ENCODE data around the gene LHFPL3.

LHFPL3 gene

GRCh38 chr7:104894726-104895521, 566.5 kb downstream of the LHFPL3 start:
- Histone ChIP-seq H3K4ac (ENCODE audit: low read depth, low read length) (no peak overlapping the region), H2BK120ac (ENCODE audit: low read depth, low read length) (no peak overlapping the region), H3K4me3 (ENCODE audit: low read length) (no peak overlapping the region)

DNA sequence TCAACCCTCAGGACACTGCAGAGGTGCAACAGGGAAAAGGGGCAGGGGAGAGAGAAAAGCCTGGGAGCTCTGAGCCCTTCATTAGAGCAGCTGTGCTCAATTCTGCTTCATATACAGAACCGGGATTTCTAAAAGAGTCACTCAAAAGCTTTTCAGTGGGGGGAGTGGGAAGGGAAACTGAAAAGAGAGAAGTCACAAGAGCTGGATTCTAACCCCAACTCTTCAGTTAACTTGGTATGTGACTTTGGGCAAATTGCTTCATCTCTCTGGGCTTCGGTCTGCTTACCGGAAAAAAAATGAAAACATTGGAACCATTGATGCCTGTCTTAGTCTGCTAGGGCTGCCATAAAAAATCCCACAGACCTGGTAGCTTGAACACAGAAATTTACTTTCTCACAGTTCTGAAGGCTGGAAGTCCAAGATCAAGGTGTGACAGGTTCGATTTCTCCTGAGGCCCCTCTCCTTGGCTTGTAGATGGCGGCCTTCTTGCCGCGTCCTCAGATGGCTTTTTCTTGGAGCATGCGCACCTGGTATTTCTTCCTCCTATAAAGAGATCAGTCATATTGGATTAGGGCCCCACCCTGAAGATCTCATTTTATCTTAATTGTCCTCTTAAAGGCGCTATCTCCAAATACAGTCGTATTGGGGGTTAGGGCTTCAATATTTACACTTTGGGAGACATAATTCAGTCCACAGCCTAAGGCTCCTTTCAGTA, 567.3 kb downstream of the LHFPL3 start:
- H2BK120ac ChIP-seq (ENCODE audit: low read depth, low read length), result no peak overlapping the region
- no peak for DNase-seq
- H2BK15ac ChIP-seq (replicated peaks; ENCODE audit: low read depth), result no peak overlapping the region
- no peak overlapping the region for H3K4me3 ChIP-seq (ENCODE audit: low read length)
- H3K27me3 ChIP-seq (ENCODE audit: insufficient read depth, low read length, poor library complexity), result no peaks in the 10 kb centered on the region
- no peaks in the 10 kb centered on the region for H3K79me1 ChIP-seq (ENCODE audit: low read length)
- H4K8ac ChIP-seq (ENCODE audit: low read depth, low read length), result no peak overlapping the region
- H4K5ac ChIP-seq (ENCODE audit: low read length), result no peak overlapping the region
- WGBS (ENCODE audit: extremely low coverage, insufficient coverage, low lambda C conversion rate), result no CpG with 5 or more reads among the region's 10 CpGs
- no peak overlapping the region for H2AK5ac ChIP-seq (ENCODE audit: low read length)
- no peaks in the 10 kb centered on the region for H3K4me1 ChIP-seq (ENCODE audit: control insufficient read depth, low read depth, low read length)
- H3K4me2 ChIP-seq (ENCODE audit: low read length), result no peak overlapping the region
- no peak overlapping the region for H3K23ac ChIP-seq (ENCODE audit: low read length)
- no peak overlapping the region for H3K9ac ChIP-seq (ENCODE audit: low read length)
- H3K36me3 ChIP-seq (ENCODE audit: control insufficient read depth, insufficient read depth, low read length), result no peaks in the 10 kb centered on the region
- no peak overlapping the region for H3K4ac ChIP-seq (ENCODE audit: low read depth, low read length)
- H3K27ac ChIP-seq (ENCODE audit: low read depth, low read length), result no peak overlapping the region
- no peak overlapping the region for H3K18ac ChIP-seq (ENCODE audit: low read length)
- no peak overlapping the region for H3K56ac ChIP-seq (ENCODE audit: low read length)
- no peak overlapping the region for H2BK5ac ChIP-seq (ENCODE audit: low read length)
- H3K79me2 ChIP-seq (ENCODE audit: control insufficient read depth, insufficient read depth, low read length), result no peaks in the 10 kb centered on the region

More at GRCh38 chr7:104894726-104895521, 566.5 kb downstream of the LHFPL3 start:
- Histone ChIP-seq H3K79me1 (ENCODE audit: low read length) (no peaks in the 10 kb centered on the region), H3K27ac (ENCODE audit: low read depth, low read length) (no peak overlapping the region), H2AK5ac (ENCODE audit: low read length) (no peak overlapping the region), H3K4me2 (ENCODE audit: low read length) (no peak overlapping the region), H3K27me3 (ENCODE audit: insufficient read depth, low read length, poor library complexity) (no peaks in the 10 kb centered on the region), H3K4me1 (ENCODE audit: control insufficient read depth, low read depth, low read length) (no peaks in the 10 kb centered on the region), H3K36me3 (ENCODE audit: control insufficient read depth, insufficient read depth, low read length) (no peaks in the 10 kb centered on the region), H4K5ac (ENCODE audit: low read length) (no peak overlapping the region), H3K56ac (ENCODE audit: low read length) (no peak overlapping the region), H2BK15ac (replicated peaks; ENCODE audit: low read depth) (no peak overlapping the region), H2BK5ac (ENCODE audit: low read length) (no peak overlapping the region), H3K23ac (ENCODE audit: low read length) (no peak overlapping the region), H3K9ac (ENCODE audit: low read length) (no peak overlapping the region), H4K8ac (ENCODE audit: low read depth, low read length) (no peak overlapping the region), H3K79me2 (ENCODE audit: control insufficient read depth, insufficient read depth, low read length) (no peaks in the 10 kb centered on the region), H3K18ac (ENCODE audit: low read length) (no peak overlapping the region)
- peak; percentile 27 for DNase-seq
- WGBS (ENCODE audit: extremely low coverage, insufficient coverage, low lambda C conversion rate), result no CpG with 5 or more reads among the region's 3 CpGs

- no peak for DNase-seq
- H3K23ac ChIP-seq (ENCODE audit: low read length), result no peak overlapping the region
- H4K5ac ChIP-seq (ENCODE audit: low read length), result no peak overlapping the region
- no peak overlapping the region for H4K8ac ChIP-seq (ENCODE audit: low read depth, low read length)
- no peak overlapping the region for H2BK15ac ChIP-seq (replicated peaks; ENCODE audit: low read depth)
- no peak overlapping the region for H3K9ac ChIP-seq (ENCODE audit: low read length)
- no peak overlapping the region for H3K27ac ChIP-seq (ENCODE audit: low read depth, low read length)
- no peak overlapping the region for H3K56ac ChIP-seq (ENCODE audit: low read length)
- H2BK5ac ChIP-seq (ENCODE audit: low read length), result no peak overlapping the region
- H3K4me2 ChIP-seq (ENCODE audit: low read length), result no peak overlapping the region
- H2AK5ac ChIP-seq (ENCODE audit: low read length), result no peak overlapping the region
- H3K27me3 ChIP-seq (ENCODE audit: insufficient read depth, low read length, poor library complexity), result no peaks in the 10 kb centered on the region
- H3K18ac ChIP-seq (ENCODE audit: low read length), result no peak overlapping the region
- no peaks in the 10 kb centered on the region for H3K79me1 ChIP-seq (ENCODE audit: low read length)
- no peak overlapping the region for H3K4me3 ChIP-seq (ENCODE audit: low read length)
- no peaks in the 10 kb centered on the region for H3K4me1 ChIP-seq (ENCODE audit: control insufficient read depth, low read depth, low read length)
- no peaks in the 10 kb centered on the region for H3K36me3 ChIP-seq (ENCODE audit: control insufficient read depth, insufficient read depth, low read length)
- WGBS (ENCODE audit: extremely low coverage, insufficient coverage, low lambda C conversion rate), result no CpG with 5 or more reads among the region's 5 CpGs
- H3K79me2 ChIP-seq (ENCODE audit: control insufficient read depth, insufficient read depth, low read length), result no peaks in the 10 kb centered on the region
- H3K4ac ChIP-seq (ENCODE audit: low read depth, low read length), result no peak overlapping the region
- no peak overlapping the region for H2BK120ac ChIP-seq (ENCODE audit: low read depth, low read length)
These were observed 570.0 kb downstream of the LHFPL3 start for GRCh38 chr7:104898434-104898833.

DNA sequence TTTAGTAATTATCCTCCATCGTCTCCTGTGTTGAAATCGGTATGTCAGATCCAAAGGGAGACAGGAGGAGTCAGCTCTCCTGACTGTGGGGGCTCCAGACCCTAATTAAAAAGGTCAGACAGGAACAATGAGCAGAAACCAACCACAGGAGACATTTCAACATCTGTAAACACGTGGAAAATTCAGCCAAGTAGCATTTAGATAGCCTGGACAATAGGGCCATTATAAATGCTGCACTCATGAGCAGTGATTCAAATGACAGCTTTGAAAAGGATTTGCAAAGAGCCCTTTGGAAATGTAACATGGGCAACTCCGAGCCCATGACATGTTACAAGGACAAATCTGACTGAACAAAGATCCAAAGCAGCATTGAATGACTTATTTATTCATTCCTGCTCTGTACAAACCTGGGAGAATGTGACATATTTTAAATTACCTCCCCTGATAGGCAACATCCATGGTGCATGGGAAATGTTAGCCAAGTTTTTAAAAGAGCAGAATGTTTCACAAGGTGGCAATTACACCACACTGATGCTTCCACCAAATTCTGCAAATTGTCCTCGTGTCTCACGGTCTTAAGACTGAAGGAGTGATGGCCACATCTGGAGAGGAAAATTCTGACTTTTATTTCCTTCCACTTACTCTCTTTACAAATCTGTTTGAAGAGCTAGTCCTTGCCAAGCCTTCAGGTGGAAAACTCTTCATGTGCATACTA, 572.3 kb downstream of the LHFPL3 start:
- H3K27me3 ChIP-seq (ENCODE audit: insufficient read depth, low read length, poor library complexity), result no peaks in the 10 kb centered on the region
- WGBS (ENCODE audit: extremely low coverage, insufficient coverage, low lambda C conversion rate), result no CpG with 5 or more reads among the region's 6 CpGs
- H3K27ac ChIP-seq (ENCODE audit: low read depth, low read length), result no peak overlapping the region
- no peak overlapping the region for H2BK120ac ChIP-seq (ENCODE audit: low read depth, low read length)
- no peak overlapping the region for H3K4me3 ChIP-seq (ENCODE audit: low read length)
- no peak overlapping the region for H3K4me2 ChIP-seq (ENCODE audit: low read length)
- H3K18ac ChIP-seq (ENCODE audit: low read length), result no peak overlapping the region
- no peaks in the 10 kb centered on the region for H3K4me1 ChIP-seq (ENCODE audit: control insufficient read depth, low read depth, low read length)
- H2AK5ac ChIP-seq (ENCODE audit: low read length), result no peak overlapping the region
- H3K23ac ChIP-seq (ENCODE audit: low read length), result no peak overlapping the region
- no peak overlapping the region for H3K56ac ChIP-seq (ENCODE audit: low read length)
- no peak overlapping the region for H3K4ac ChIP-seq (ENCODE audit: low read depth, low read length)
- no peaks in the 10 kb centered on the region for H3K79me1 ChIP-seq (ENCODE audit: low read length)
- no peak overlapping the region for H4K5ac ChIP-seq (ENCODE audit: low read length)
- H2BK15ac ChIP-seq (replicated peaks; ENCODE audit: low read depth), result no peak overlapping the region
- H4K8ac ChIP-seq (ENCODE audit: low read depth, low read length), result no peak overlapping the region
- no peak for DNase-seq
- no peaks in the 10 kb centered on the region for H3K79me2 ChIP-seq (ENCODE audit: control insufficient read depth, insufficient read depth, low read length)
- H2BK5ac ChIP-seq (ENCODE audit: low read length), result no peak overlapping the region
- H3K36me3 ChIP-seq (ENCODE audit: control insufficient read depth, insufficient read depth, low read length), result no peaks in the 10 kb centered on the region
- no peak overlapping the region for H3K9ac ChIP-seq (ENCODE audit: low read length)

- H3K4me2 ChIP-seq (ENCODE audit: low read length), result no peak overlapping the region
- no peak overlapping the region for H4K8ac ChIP-seq (ENCODE audit: low read depth, low read length)
- no peak overlapping the region for H4K5ac ChIP-seq (ENCODE audit: low read length)
- no peaks in the 10 kb centered on the region for H3K36me3 ChIP-seq (ENCODE audit: control insufficient read depth, insufficient read depth, low read length)
- H3K4me3 ChIP-seq (ENCODE audit: low read length), result no peak overlapping the region
- no peak overlapping the region for H2BK15ac ChIP-seq (replicated peaks; ENCODE audit: low read depth)
- H3K79me2 ChIP-seq (ENCODE audit: control insufficient read depth, insufficient read depth, low read length), result no peaks in the 10 kb centered on the region
- H3K18ac ChIP-seq (ENCODE audit: low read length), result no peak overlapping the region
- H3K4ac ChIP-seq (ENCODE audit: low read depth, low read length), result no peak overlapping the region
- WGBS (ENCODE audit: extremely low coverage, insufficient coverage, low lambda C conversion rate), result no CpG with 5 or more reads among the region's 3 CpGs
- H3K4me1 ChIP-seq (ENCODE audit: control insufficient read depth, low read depth, low read length), result no peaks in the 10 kb centered on the region
- H3K23ac ChIP-seq (ENCODE audit: low read length), result no peak overlapping the region
- DNase-seq, result no peak
- no peak overlapping the region for H3K27ac ChIP-seq (ENCODE audit: low read depth, low read length)
- no peaks in the 10 kb centered on the region for H3K79me1 ChIP-seq (ENCODE audit: low read length)
- no peak overlapping the region for H3K9ac ChIP-seq (ENCODE audit: low read length)
- H3K56ac ChIP-seq (ENCODE audit: low read length), result no peak overlapping the region
- H2BK5ac ChIP-seq (ENCODE audit: low read length), result no peak overlapping the region
- no peak overlapping the region for H2AK5ac ChIP-seq (ENCODE audit: low read length)
- H2BK120ac ChIP-seq (ENCODE audit: low read depth, low read length), result no peak overlapping the region
- no peaks in the 10 kb centered on the region for H3K27me3 ChIP-seq (ENCODE audit: insufficient read depth, low read length, poor library complexity)
These were observed 572.8 kb downstream of the LHFPL3 start for GRCh38 chr7:104901240-104901619.
